Upper lobe of left lung (tissue), 4 donors: ENCODE data around the gene CRISP2.

ENCODE experiments used
- CTCF ChIP-seq, 6 experiments: fragments of 450-650 bp in 4 of 6; fragments of 200-600 bp in 2 of 6; sonication (generic) in 2 of 6; IDR thresholded peaks; one replicate each; pipeline ENCODE4 v1.5.1; 2016 to 2019; ENCODE audit warnings: antibody characterized with exemption in 6 of 6
- EP300 ChIP-seq, 4 donors: sonication (generic); formaldehyde crosslinking; IDR thresholded peaks; one replicate each; pipeline ENCODE4 v1.5.1; 2017; ENCODE audit warnings: antibody characterized with exemption in 4 of 4, control low read depth in 2 of 4
- POLR2A ChIP-seq, 4 donors: fragments of 450-650 bp; IDR thresholded peaks; one replicate each; pipeline ENCODE4 v1.5.1; 2016 to 2017; ENCODE audit warnings: antibody characterized with exemption in 4 of 4, mild to moderate bottlenecking in 2 of 4

- TF ChIP-seq CTCF (IDR thresholded peaks at IDR 0.05) (no peak), POLR2A (IDR thresholded peaks at IDR 0.05) (no peak), EP300 (IDR thresholded peaks at IDR 0.05) (no peak)
These were observed 62.1 kb downstream of the CRISP2 start for GRCh38 chr6:49651239-49651638.
